IMR-90 (cell line): ENCODE data around the gene RCN2. TPM values are rescaled to one million over a fixed set of nuclear protein-coding genes. Genes with fewer than 3 reads are reported as not detected.

Experiments
- ATAC-seq: fragments of 200-7000 bp; cut with Tn5 transposase; 2 replicates; pipeline ENCODE4 v1.9.1; 2020; ENCODE audit warnings: low read depth, mild to moderate bottlenecking, moderate library complexity
- BruUV-seq: library from RNA; stranded (reverse); fragments of 400-500 nt; replicated peaks from 2 replicates; lab custom pipeline; 2021; lab: Mats Ljungman, UMichigan
- CTCF ChIA-PET: fragments of 300-600 bp; formaldehyde crosslinking; extraction: SDS; loops from one replicate; lab custom pipeline; 2021; ENCODE audit warnings: antibody characterized with exemption; lab: Yijun Ruan, JAX
- POLR2A ChIA-PET: fragments of 300-600 bp; sonication (Branson Sonifier 250); formaldehyde crosslinking; loops from one replicate; lab custom pipeline; 2022; ENCODE audit warnings: antibody characterized with exemption; ENCODE audit not compliant: unreplicated experiment; lab: Charles Lee
- DNase-seq: peaks from one replicate; pipeline ENCODE4 v3.0.0; 2013
- H2AFZ ChIP-seq: replicated peaks from 2 replicates; pipeline ENCODE3; 2013; ENCODE audit warnings: low read length, mild to moderate bottlenecking; ENCODE audit not compliant: poor library complexity
- H2AK5ac ChIP-seq: 2 replicates; pipeline ENCODE4 v1.6.1; 2013; ENCODE audit warnings: low read depth, low read length, inconsistent platforms
- H2AK9ac ChIP-seq: replicated peaks from 2 replicates; pipeline ENCODE3; 2013; ENCODE audit warnings: mild to moderate bottlenecking, low read depth, low read length, moderate library complexity; ENCODE audit not compliant: poor library complexity
- H2BK120ac ChIP-seq: 2 replicates; pipeline ENCODE4 v1.6.1; 2013; ENCODE audit warnings: low read depth, low read length, inconsistent platforms
- H2BK15ac ChIP-seq: 3 replicates; pipeline ENCODE4 v1.6.1; 2013; ENCODE audit warnings: low read depth, low read length, inconsistent platforms
- H2BK20ac ChIP-seq: 2 replicates; pipeline ENCODE4 v1.6.1; 2013; ENCODE audit warnings: low read depth, mild to moderate bottlenecking, inconsistent platforms, low read length, moderate library complexity
- H2BK5ac ChIP-seq: 2 replicates; pipeline ENCODE4 v1.6.1; 2013; ENCODE audit warnings: mild to moderate bottlenecking, low read depth, low read length, inconsistent platforms; ENCODE audit not compliant: poor library complexity, severe bottlenecking
- H3K14ac ChIP-seq: replicated peaks from 2 replicates; pipeline ENCODE4 v1.6.1; 2013; ENCODE audit warnings: low read depth, low read length, inconsistent platforms
- H3K18ac ChIP-seq: 2 replicates; pipeline ENCODE4 v1.6.1; 2013; ENCODE audit warnings: low read depth, low read length, control low read depth
- H3K23ac ChIP-seq: 2 replicates; pipeline ENCODE4 v1.6.1; 2013; ENCODE audit warnings: low read depth, low read length, inconsistent platforms
- H3K27ac ChIP-seq: 2 replicates; pipeline ENCODE4 v1.5.1; 2013; ENCODE audit warnings: mild to moderate bottlenecking, control low read depth, low read length; ENCODE audit not compliant: insufficient read depth
- H3K27me3 ChIP-seq: 2 replicates; pipeline ENCODE4 v1.6.1; 2013; ENCODE audit warnings: low read length; ENCODE audit not compliant: control insufficient read depth, insufficient read depth
- H3K36me3 ChIP-seq: 2 replicates; pipeline ENCODE4 v1.6.1; 2013; ENCODE audit warnings: low read length, mixed read lengths; ENCODE audit not compliant: control insufficient read depth, insufficient read depth
- H3K4ac ChIP-seq: 2 replicates; pipeline ENCODE4 v1.6.1; 2013; ENCODE audit warnings: low read depth, low read length, inconsistent platforms
- H3K4me1 ChIP-seq: 2 replicates; pipeline ENCODE4 v1.6.1; 2013; ENCODE audit warnings: low read length, mixed read lengths; ENCODE audit not compliant: control insufficient read depth, insufficient read depth
- H3K4me2 ChIP-seq: 2 replicates; pipeline ENCODE4 v1.6.1; 2013; ENCODE audit warnings: low read depth, mild to moderate bottlenecking, control low read depth, low read length, moderate library complexity
- H3K4me3 ChIP-seq: 2 replicates; pipeline ENCODE4 v1.5.1; 2013; ENCODE audit warnings: low read depth, mild to moderate bottlenecking, control low read depth, low read length, moderate library complexity; ENCODE audit not compliant: insufficient read depth
- H3K56ac ChIP-seq: 2 replicates; pipeline ENCODE4 v1.6.1; 2013; ENCODE audit warnings: low read length, inconsistent platforms; ENCODE audit not compliant: insufficient read depth; ENCODE audit errors: extremely low read depth
- H3K79me1 ChIP-seq, 2 experiments: 2 replicates each; pipeline ENCODE4 v1.6.1; 2013; ENCODE audit warnings: low read length in 2 of 2, inconsistent platforms in 1 of 2, low read depth in 1 of 2
- H3K9ac ChIP-seq: 2 replicates; pipeline ENCODE4 v1.6.1; 2013; ENCODE audit warnings: low read depth, low read length, control low read depth
- H3K9me1 ChIP-seq: 2 replicates; pipeline ENCODE4 v1.6.1; 2013; ENCODE audit warnings: low read length, inconsistent platforms; ENCODE audit not compliant: insufficient read depth
- H3K9me3 ChIP-seq: 2 replicates; pipeline ENCODE4 v1.6.1; 2013; ENCODE audit warnings: low read length; ENCODE audit not compliant: control insufficient read depth, insufficient read depth
- H4K20me1 ChIP-seq: 2 replicates; pipeline ENCODE4 v1.6.1; 2013; ENCODE audit warnings: low read length, inconsistent platforms; ENCODE audit not compliant: insufficient read depth
- H4K5ac ChIP-seq: 2 replicates; pipeline ENCODE4 v1.6.1; 2013; ENCODE audit warnings: mild to moderate bottlenecking, low read depth, low read length, control low read depth
- H4K8ac ChIP-seq, 2 experiments: 2 replicates each; pipeline ENCODE4 v1.6.1; 2013; ENCODE audit warnings: low read depth in 2 of 2, low read length in 2 of 2, control low read depth in 1 of 2, inconsistent platforms in 1 of 2
- H4K91ac ChIP-seq: 2 replicates; pipeline ENCODE4 v1.6.1; 2013; ENCODE audit warnings: low read depth, low read length, inconsistent platforms; ENCODE audit not compliant: insufficient read depth
- BHLHE40 ChIP-seq: fragments of 150-350 bp; IDR thresholded peaks from 2 replicates; pipeline ENCODE4 v1.6.1; 2016; ENCODE audit warnings: mild to moderate bottlenecking, low read depth, low read length
- CEBPB ChIP-seq: IDR thresholded peaks from 2 replicates; pipeline ENCODE4 v1.6.1; 2012; ENCODE audit warnings: low read depth, low read length, improper control_type of control experiment
- CHD1 ChIP-seq: IDR thresholded peaks from 2 replicates; pipeline ENCODE4 v1.6.1; 2012; ENCODE audit warnings: low read depth, low read length, improper control_type of control experiment
- FOS ChIP-seq: fragments of 150-350 bp; IDR thresholded peaks from 2 replicates; pipeline ENCODE4 v1.6.1; 2016; ENCODE audit warnings: low read depth, low read length
- MAFK ChIP-seq: IDR thresholded peaks from 2 replicates; pipeline ENCODE4 v1.6.1; 2012; ENCODE audit warnings: low read depth, low read length, improper control_type of control experiment
- MAZ ChIP-seq: IDR thresholded peaks from 2 replicates; pipeline ENCODE4 v1.6.1; 2012; ENCODE audit warnings: low read depth, mild to moderate bottlenecking, low read length, improper control_type of control experiment, moderate library complexity, borderline replicate concordance
- MXI1 ChIP-seq: IDR thresholded peaks from 2 replicates; pipeline ENCODE4 v1.6.1; 2012; ENCODE audit warnings: low read depth, mild to moderate bottlenecking, low read length, moderate library complexity, borderline replicate concordance
- NFE2L2 ChIP-seq: fragments of 150-350 bp; IDR thresholded peaks from 2 replicates; pipeline ENCODE4 v1.6.1; 2016; ENCODE audit warnings: low read depth, mild to moderate bottlenecking, low read length
- POLR2A ChIP-seq: IDR thresholded peaks from 2 replicates; pipeline ENCODE4 v1.6.1; 2012; ENCODE audit warnings: mild to moderate bottlenecking, low read depth, low read length
- RAD21 ChIP-seq: IDR thresholded peaks from 2 replicates; pipeline ENCODE4 v1.6.1; 2012; ENCODE audit warnings: low read length, improper control_type of control experiment
- RCOR1 ChIP-seq: IDR thresholded peaks from 2 replicates; pipeline ENCODE4 v1.6.1; 2012; ENCODE audit warnings: mild to moderate bottlenecking, low read length, improper control_type of control experiment; ENCODE audit not compliant: insufficient replicate concordance
- RFX5 ChIP-seq: IDR thresholded peaks from 2 replicates; pipeline ENCODE4 v1.8.0; 2012; ENCODE audit warnings: low read depth, mild to moderate bottlenecking, low read length, moderate library complexity
- SMC3 ChIP-seq: fragments of 150-350 bp; IDR thresholded peaks from 2 replicates; pipeline ENCODE4 v1.6.1; 2016; ENCODE audit warnings: low read depth, mild to moderate bottlenecking, antibody characterized with exemption, low read length, moderate library complexity
- dilution Hi-C: fragments of 300-500 bp; cut with HindIII; formaldehyde crosslinking; loops from one replicate; pipeline ENCODE4 v1.14.3; 2018; ENCODE audit warnings: low sequenced_read_pairs; ENCODE audit not compliant: unreplicated experiment
- in situ Hi-C: fragments of 300-500 bp; cut with MboI; formaldehyde crosslinking; loops from 3 replicates; pipeline ENCODE4 v1.14.3; 2019; ENCODE audit warnings: low sequenced_read_pairs, inconsistent platforms, mixed read lengths
- intact Hi-C: fragments of 100-400 bp; cut with micrococcal nuclease; formaldehyde crosslinking; loops from 2 replicates; pipeline ENCODE4 v1.10.0; 2022
- polyA plus RNA-seq, 3 experiments: library from polyadenylated mRNA; depleted of rRNA; stranded (reverse); fragments of >200 nt; gene quantifications; 2 replicates each; pipeline ENCODE4 v1.2.3, GENCODE V29; 2012; ENCODE audit warnings: low replicate concordance in 1 of 3
- total RNA-seq: library from RNA; depleted of rRNA; stranded (reverse); fragments of >200 nt; gene quantifications from 2 replicates; pipeline ENCODE4 v1.2.3, GENCODE V29; 2012
- TF ChIP-seq, protein P1 (sequence below): fragments of 150-350 bp; IDR thresholded peaks from 2 replicates; pipeline ENCODE4 v1.6.1; 2017; ENCODE audit warnings: mild to moderate bottlenecking, antibody characterized with exemption, low read length, low read depth
- TF ChIP-seq, protein P2 (sequence below): conservative IDR thresholded peaks from 2 replicates; pipeline ENCODE4 v1.5.1; 2012; ENCODE audit warnings: mild to moderate bottlenecking, low read depth, low read length, improper control_type of control experiment
- TF ChIP-seq, protein P3 (sequence below): fragments of 150-350 bp; IDR thresholded peaks from 2 replicates; pipeline ENCODE4 v1.6.1; 2016; ENCODE audit warnings: low read depth, mild to moderate bottlenecking, low read length, moderate library complexity, borderline replicate concordance

The RCN2 gene
- total and polyA plus RNA-seq, 2 of the 4 experiments (the other 2 are of a cell fraction), result 12.0 to 56.5 TPM

DNA sequence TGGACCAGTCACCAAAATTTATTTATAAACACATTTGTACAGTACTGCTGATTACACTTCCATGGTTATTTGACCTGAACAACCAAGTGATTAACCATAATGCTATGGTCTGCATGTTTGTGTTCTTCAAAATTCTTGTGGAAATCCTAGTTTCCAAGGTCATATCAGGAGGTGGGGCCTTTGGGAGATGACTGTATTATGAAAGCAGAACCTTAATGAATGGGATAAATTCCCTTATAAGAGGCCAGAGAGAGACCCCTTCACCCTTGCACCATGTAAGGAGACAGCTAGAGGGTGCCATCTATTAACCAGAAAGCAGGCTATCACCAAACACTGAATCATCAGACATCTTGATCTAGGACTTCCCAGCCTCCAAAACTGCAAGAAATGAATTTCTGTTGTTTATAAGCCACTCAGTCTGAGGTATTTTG, 28.3 kb upstream of the RCN2 start:
- CTCF ChIA-PET, result no interaction called here
- H3K4me3 ChIP-seq, result no peak overlapping the region; the same call in 1 of the 2 replicates

More for the DNA sequence above, 28.3 kb upstream of the RCN2 start:
- Histone ChIP-seq H3K9me3 (no peaks in the 10 kb centered on the region), H2AFZ (no peak overlapping the region), H4K20me1 (peaks cover 6% of the 10 kb centered on the region; the same call in 1 of the 2 replicates), H3K4ac (no peak overlapping the region), H3K9me1 (peaks cover 4% of the 10 kb centered on the region; the same call in 1 of the 2 replicates), H4K8ac (peak overlapping the region in 1 of 2 experiments; percentile 0; a peak in 1 of 4 replicates), H4K5ac (no peak overlapping the region), H4K91ac (no peak overlapping the region), H3K27me3 (no peaks in the 10 kb centered on the region), H3K9ac (no peak overlapping the region), H3K27ac (no peak overlapping the region), H3K18ac (no peak overlapping the region), H2BK20ac (no peak overlapping the region), H3K79me1 (peaks cover 12 to 33% of the 10 kb centered on the region in 2 experiments), H2AK9ac (no peak overlapping the region), H2BK5ac (peak overlapping the region; percentile 43), H3K36me3 (no peaks in the 10 kb centered on the region), H3K14ac (no peak overlapping the region), H3K4me2 (peak overlapping the region; percentile 63; the same call in 1 of the 2 replicates), H2BK120ac (no peak overlapping the region), H2AK5ac (no peak overlapping the region), H3K56ac (no peak overlapping the region), H2BK15ac (no peak overlapping the region), H3K23ac (no peak overlapping the region), H3K4me1 (peaks cover 10% of the 10 kb centered on the region)
- DNase-seq (peak; percentile 78), ATAC-seq (peak; percentile 62)
- dilution Hi-C loops (no loop called here), in situ Hi-C loops (no loop called here), intact Hi-C loops (no loop called here)
- POLR2A ChIA-PET, result interaction anchor here (0.6 kb wide), 1 partner anchor 287 kb away, joined by 3 read pairs; no protein-coding TSS in a partner anchor
- no peak for TF ChIP-seq CHD1
- TF ChIP-seq, protein P1, sequence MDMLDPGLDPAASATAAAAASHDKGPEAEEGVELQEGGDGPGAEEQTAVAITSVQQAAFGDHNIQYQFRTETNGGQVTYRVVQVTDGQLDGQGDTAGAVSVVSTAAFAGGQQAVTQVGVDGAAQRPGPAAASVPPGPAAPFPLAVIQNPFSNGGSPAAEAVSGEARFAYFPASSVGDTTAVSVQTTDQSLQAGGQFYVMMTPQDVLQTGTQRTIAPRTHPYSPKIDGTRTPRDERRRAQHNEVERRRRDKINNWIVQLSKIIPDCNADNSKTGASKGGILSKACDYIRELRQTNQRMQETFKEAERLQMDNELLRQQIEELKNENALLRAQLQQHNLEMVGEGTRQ, result no peak
- no peak for TF ChIP-seq MXI1
- TF ChIP-seq POLR2A, result no peak
- TF ChIP-seq CEBPB, result no peak
- peak; percentile 48 for TF ChIP-seq RAD21
- no peak for TF ChIP-seq MAZ
- TF ChIP-seq MAFK, result no peak
- peak; percentile 4; the same call in 1 of the 2 replicates for TF ChIP-seq SMC3
- TF ChIP-seq FOS, result no peak
- TF ChIP-seq NFE2L2, result no peak
- no peak for TF ChIP-seq BHLHE40
- TF ChIP-seq, protein P2, sequence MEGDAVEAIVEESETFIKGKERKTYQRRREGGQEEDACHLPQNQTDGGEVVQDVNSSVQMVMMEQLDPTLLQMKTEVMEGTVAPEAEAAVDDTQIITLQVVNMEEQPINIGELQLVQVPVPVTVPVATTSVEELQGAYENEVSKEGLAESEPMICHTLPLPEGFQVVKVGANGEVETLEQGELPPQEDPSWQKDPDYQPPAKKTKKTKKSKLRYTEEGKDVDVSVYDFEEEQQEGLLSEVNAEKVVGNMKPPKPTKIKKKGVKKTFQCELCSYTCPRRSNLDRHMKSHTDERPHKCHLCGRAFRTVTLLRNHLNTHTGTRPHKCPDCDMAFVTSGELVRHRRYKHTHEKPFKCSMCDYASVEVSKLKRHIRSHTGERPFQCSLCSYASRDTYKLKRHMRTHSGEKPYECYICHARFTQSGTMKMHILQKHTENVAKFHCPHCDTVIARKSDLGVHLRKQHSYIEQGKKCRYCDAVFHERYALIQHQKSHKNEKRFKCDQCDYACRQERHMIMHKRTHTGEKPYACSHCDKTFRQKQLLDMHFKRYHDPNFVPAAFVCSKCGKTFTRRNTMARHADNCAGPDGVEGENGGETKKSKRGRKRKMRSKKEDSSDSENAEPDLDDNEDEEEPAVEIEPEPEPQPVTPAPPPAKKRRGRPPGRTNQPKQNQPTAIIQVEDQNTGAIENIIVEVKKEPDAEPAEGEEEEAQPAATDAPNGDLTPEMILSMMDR, result peak; percentile 42
- TF ChIP-seq, protein P3, sequence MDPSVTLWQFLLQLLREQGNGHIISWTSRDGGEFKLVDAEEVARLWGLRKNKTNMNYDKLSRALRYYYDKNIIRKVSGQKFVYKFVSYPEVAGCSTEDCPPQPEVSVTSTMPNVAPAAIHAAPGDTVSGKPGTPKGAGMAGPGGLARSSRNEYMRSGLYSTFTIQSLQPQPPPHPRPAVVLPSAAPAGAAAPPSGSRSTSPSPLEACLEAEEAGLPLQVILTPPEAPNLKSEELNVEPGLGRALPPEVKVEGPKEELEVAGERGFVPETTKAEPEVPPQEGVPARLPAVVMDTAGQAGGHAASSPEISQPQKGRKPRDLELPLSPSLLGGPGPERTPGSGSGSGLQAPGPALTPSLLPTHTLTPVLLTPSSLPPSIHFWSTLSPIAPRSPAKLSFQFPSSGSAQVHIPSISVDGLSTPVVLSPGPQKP, result no peak
- TF ChIP-seq RFX5, result no peak
- TF ChIP-seq RCOR1, result no peak
- BruUV-seq, result no TSS peak
